Upper lobe of right lung (tissue), 1 donor: ENCODE data around the gene OR12D1. TPM values are rescaled to one million over a fixed set of nuclear protein-coding genes. Genes with fewer than 3 reads are reported as not detected.

ENCODE experiments used
- ATAC-seq: fragments of 200-7000 bp; cut with Tn5 transposase; one replicate; pipeline ENCODE4 v1.9.1; 2020; ENCODE audit warnings: mild to moderate bottlenecking, moderate library complexity
- DNase-seq: peaks from one replicate; pipeline ENCODE4 v3.0.0-alpha.2; 2020
- H3K27ac ChIP-seq: fragments of 200-600 bp; one replicate; pipeline ENCODE4 v1.8.0; 2022
- H3K27me3 ChIP-seq: fragments of 200-600 bp; one replicate; pipeline ENCODE4 v1.8.0; 2022; ENCODE audit warnings: mild to moderate bottlenecking
- H3K36me3 ChIP-seq: fragments of 200-600 bp; one replicate; pipeline ENCODE4 v1.8.0; 2022
- H3K4me1 ChIP-seq: fragments of 200-600 bp; one replicate; pipeline ENCODE4 v1.8.0; 2022
- H3K4me3 ChIP-seq: fragments of 200-600 bp; one replicate; pipeline ENCODE4 v1.8.0; 2022; ENCODE audit warnings: mild to moderate bottlenecking
- H3K9me3 ChIP-seq: fragments of 200-600 bp; one replicate; pipeline ENCODE4 v1.8.0; 2022
- CTCF ChIP-seq: fragments of 200-600 bp; IDR thresholded peaks from one replicate; pipeline ENCODE4 v1.8.0; 2022; ENCODE audit warnings: antibody characterized with exemption
- intact Hi-C: fragments of 100-400 bp; cut with DNase I; formaldehyde crosslinking; loops from one replicate; pipeline ENCODE4 v1.11.0; 2022
- total RNA-seq: library from RNA; stranded (reverse); fragmentation: NEBNext Ultra II Directional; extraction: Animal tissue kit (Norgen Biotek cat#: 25700); gene quantifications from one replicate; pipeline ENCODE4 v1.2.1, GENCODE V29; 2021
- donor health status: DM: no; HTN: yes; CAD: no; lungs with severe emphysema.

OR12D1 gene
- total RNA-seq, 1 donor from 2014 or later: not detected

GRCh38 chr6:29466241-29466640, 51.5 kb downstream of the OR12D1 start:
- no peaks in the 10 kb centered on the region for H3K9me3 ChIP-seq
- no peaks in the 10 kb centered on the region for H3K27me3 ChIP-seq
- no peak for ATAC-seq
- no peaks in the 10 kb centered on the region for H3K4me1 ChIP-seq
- H3K27ac ChIP-seq: no peak overlapping the region
- H3K4me3 ChIP-seq: no peak overlapping the region
- no peak for DNase-seq
- no peak for TF ChIP-seq CTCF
- H3K36me3 ChIP-seq: no peaks in the 10 kb centered on the region
- intact Hi-C loops: no loop called here

Other genes starting within 250 kb of the OR12D1 start
- not detected for gene OR2J2, start 244.0 kb upstream of the OR12D1 start, total RNA-seq
- gene OR14J1, start 113.2 kb upstream of the OR12D1 start, total RNA-seq: not detected
- not detected for gene OR5V1, start 46.1 kb upstream of the OR12D1 start, total RNA-seq
- gene OR12D3, start 39.6 kb upstream of the OR12D1 start, total RNA-seq: not detected
- gene OR12D2, start 19.3 kb upstream of the OR12D1 start, total RNA-seq: not detected
- not detected for gene OR10C1, start 24.4 kb downstream of the OR12D1 start, total RNA-seq
- not detected for gene OR11A1, start 42.1 kb downstream of the OR12D1 start, total RNA-seq
- gene OR2H1, start 42.2 kb downstream of the OR12D1 start, total RNA-seq: not detected
- 0.64 TPM for gene MAS1L, start 73.0 kb downstream of the OR12D1 start, total RNA-seq
- 1.1 TPM for gene UBD, start 144.8 kb downstream of the OR12D1 start, total RNA-seq
- gene OR2H2, start 170.2 kb downstream of the OR12D1 start, total RNA-seq: not detected
- gene GABBR1, start 218.3 kb downstream of the OR12D1 start, total RNA-seq: 40.1 TPM
- gene MOG, start 242.2 kb downstream of the OR12D1 start, total RNA-seq: not detected